Panc1 (cell line): ENCODE data around the gene SENP1. TPM values are rescaled to one million over a fixed set of nuclear protein-coding genes. Genes with fewer than 3 reads are reported as not detected.

ENCODE experiments used
- ATAC-seq: fragments of 200-7000 bp; cut with Tn5 transposase; 2 replicates; pipeline ENCODE4 v1.9.1; 2020; ENCODE audit warnings: mild to moderate bottlenecking, moderate library complexity
- BruUV-seq: library from RNA; stranded (reverse); fragments of 400-500 nt; replicated peaks from 2 replicates; lab custom pipeline; 2021; lab: Mats Ljungman, UMichigan
- CTCF ChIA-PET: fragments of 300-600 bp; sonication (Branson Sonifier 250); formaldehyde crosslinking; loops from one replicate; lab custom pipeline; 2022; ENCODE audit warnings: antibody characterized with exemption; lab: Charles Lee
- POLR2A ChIA-PET: fragments of 300-600 bp; sonication (Branson Sonifier 250); formaldehyde crosslinking; loops from one replicate; lab custom pipeline; 2022; ENCODE audit warnings: antibody characterized with exemption; lab: Charles Lee
- DNase-seq: peaks from one replicate; pipeline ENCODE4 v3.0.0-alpha.2; 2010; ENCODE audit warnings: low read depth, low spot score
- H3K27ac ChIP-seq: 2 replicates; pipeline ENCODE4 v1.5.1; 2011; ENCODE audit warnings: mild to moderate bottlenecking, low read length, inconsistent platforms
- H3K27me3 ChIP-seq: fragments of 200-500 bp; sonication (Bioruptor generic); 2 replicates; pipeline ENCODE4 v1.6.0; 2014; ENCODE audit warnings: low read length, inconsistent platforms; ENCODE audit not compliant: control insufficient read depth, insufficient read depth
- H3K36me3 ChIP-seq: fragments of 200-500 bp; sonication (Bioruptor generic); 2 replicates; pipeline ENCODE4 v1.5.1; 2014; ENCODE audit warnings: inconsistent platforms, mild to moderate bottlenecking, low read length, moderate library complexity; ENCODE audit not compliant: control insufficient read depth, insufficient read depth
- H3K4me1 ChIP-seq: 2 replicates; pipeline ENCODE4 v1.5.1; 2011; ENCODE audit warnings: inconsistent platforms, mild to moderate bottlenecking, low read length, moderate library complexity; ENCODE audit not compliant: control insufficient read depth, insufficient read depth
- H3K4me3 ChIP-seq, 2 experiments: 2 replicates each; pipeline ENCODE4 v1.5.1; 2011 to 2012; ENCODE audit warnings: low read depth in 2 of 2, low read length in 2 of 2, mild to moderate bottlenecking in 2 of 2, inconsistent platforms in 1 of 2, moderate library complexity in 1 of 2
- H3K9me3 ChIP-seq: fragments of 200-500 bp; sonication (Bioruptor generic); 2 replicates; pipeline ENCODE4 v1.5.1; 2014; ENCODE audit warnings: low read depth, mild to moderate bottlenecking, inconsistent platforms, low read length, moderate library complexity; ENCODE audit not compliant: control insufficient read depth, insufficient read depth
- POLR2AphosphoS5 ChIP-seq: IDR thresholded peaks from 2 replicates; pipeline ENCODE4 v1.6.1; 2012; ENCODE audit warnings: mild to moderate bottlenecking, low read depth, low read length, moderate library complexity
- SIN3A ChIP-seq: IDR thresholded peaks from 2 replicates; pipeline ENCODE4 v1.6.1; 2012; ENCODE audit warnings: low read depth, mild to moderate bottlenecking, low read length, moderate library complexity, borderline replicate concordance; ENCODE audit not compliant: insufficient read depth
- TCF7L2 ChIP-seq: IDR thresholded peaks from 2 replicates; pipeline ENCODE4 v1.6.1; 2011; ENCODE audit warnings: mild to moderate bottlenecking, low read depth, low read length, inconsistent platforms
- in situ Hi-C: cut with HindIII; loops from 2 replicates; pipeline ENCODE4 v1.10.0; 2016; ENCODE audit warnings: low sequenced_read_pairs, low pct_unique_long_range_greater_than_20kb
- intact Hi-C: fragments of 100-400 bp; cut with micrococcal nuclease; formaldehyde crosslinking; loops from one replicate; pipeline ENCODE4 v1.10.0; 2022; ENCODE audit not compliant: unreplicated experiment
- total RNA-seq: library from RNA; stranded (reverse); gene quantifications from one replicate; pipeline ENCODE4 v1.2.1, GENCODE V29; 2021; ENCODE audit not compliant: unreplicated experiment
- TF ChIP-seq, protein P1 (sequence below), 2 experiments: IDR thresholded peaks; 2 replicates each; pipeline ENCODE4 v1.6.1; 2011 to 2012; ENCODE audit warnings: low read depth in 2 of 2, control low read depth in 1 of 2, low read length in 1 of 2, mild to moderate bottlenecking in 1 of 2, moderate library complexity in 1 of 2; ENCODE audit not compliant: insufficient read depth in 1 of 2
- TF ChIP-seq, protein P2 (sequence below): fragments of 450-650 bp; IDR thresholded peaks from 2 replicates; pipeline ENCODE4 v1.5.1; 2017; ENCODE audit warnings: mild to moderate bottlenecking

Gene SENP1
- total RNA-seq, 1 experiment from 2014 or later, result 35.2 TPM

DNA sequence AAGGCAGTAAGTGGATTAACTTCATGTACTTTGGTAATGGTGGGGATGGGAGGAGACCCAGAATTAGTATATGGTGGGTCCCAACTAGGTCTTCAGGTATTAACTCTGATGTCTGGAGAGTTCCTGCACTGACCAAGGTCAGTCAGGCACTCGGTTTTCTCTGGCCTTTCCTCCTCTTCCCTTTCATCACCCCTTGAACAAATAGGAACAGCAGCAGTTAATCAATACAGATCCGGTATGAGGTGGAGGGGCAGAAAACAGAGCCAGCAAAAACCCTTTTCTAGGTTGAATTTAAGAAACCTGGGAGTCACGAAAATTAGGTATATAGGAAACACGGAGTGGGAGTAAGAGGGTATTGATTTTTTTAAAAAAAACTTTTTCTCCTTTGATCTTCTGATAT is 17.3 kb upstream of the SENP1 start:
- TF ChIP-seq TCF7L2, result no peak
- no peak for TF ChIP-seq SIN3A
- TF ChIP-seq, protein P1, sequence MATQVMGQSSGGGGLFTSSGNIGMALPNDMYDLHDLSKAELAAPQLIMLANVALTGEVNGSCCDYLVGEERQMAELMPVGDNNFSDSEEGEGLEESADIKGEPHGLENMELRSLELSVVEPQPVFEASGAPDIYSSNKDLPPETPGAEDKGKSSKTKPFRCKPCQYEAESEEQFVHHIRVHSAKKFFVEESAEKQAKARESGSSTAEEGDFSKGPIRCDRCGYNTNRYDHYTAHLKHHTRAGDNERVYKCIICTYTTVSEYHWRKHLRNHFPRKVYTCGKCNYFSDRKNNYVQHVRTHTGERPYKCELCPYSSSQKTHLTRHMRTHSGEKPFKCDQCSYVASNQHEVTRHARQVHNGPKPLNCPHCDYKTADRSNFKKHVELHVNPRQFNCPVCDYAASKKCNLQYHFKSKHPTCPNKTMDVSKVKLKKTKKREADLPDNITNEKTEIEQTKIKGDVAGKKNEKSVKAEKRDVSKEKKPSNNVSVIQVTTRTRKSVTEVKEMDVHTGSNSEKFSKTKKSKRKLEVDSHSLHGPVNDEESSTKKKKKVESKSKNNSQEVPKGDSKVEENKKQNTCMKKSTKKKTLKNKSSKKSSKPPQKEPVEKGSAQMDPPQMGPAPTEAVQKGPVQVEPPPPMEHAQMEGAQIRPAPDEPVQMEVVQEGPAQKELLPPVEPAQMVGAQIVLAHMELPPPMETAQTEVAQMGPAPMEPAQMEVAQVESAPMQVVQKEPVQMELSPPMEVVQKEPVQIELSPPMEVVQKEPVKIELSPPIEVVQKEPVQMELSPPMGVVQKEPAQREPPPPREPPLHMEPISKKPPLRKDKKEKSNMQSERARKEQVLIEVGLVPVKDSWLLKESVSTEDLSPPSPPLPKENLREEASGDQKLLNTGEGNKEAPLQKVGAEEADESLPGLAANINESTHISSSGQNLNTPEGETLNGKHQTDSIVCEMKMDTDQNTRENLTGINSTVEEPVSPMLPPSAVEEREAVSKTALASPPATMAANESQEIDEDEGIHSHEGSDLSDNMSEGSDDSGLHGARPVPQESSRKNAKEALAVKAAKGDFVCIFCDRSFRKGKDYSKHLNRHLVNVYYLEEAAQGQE (IDR thresholded peaks at IDR 0.05; ENCODE audit: insufficient read depth in 1 of 2, low read depth in 2 of 2, low read length in 1 of 2), result no peak
- TF ChIP-seq POLR2AphosphoS5, result no peak
- TF ChIP-seq, protein P2, sequence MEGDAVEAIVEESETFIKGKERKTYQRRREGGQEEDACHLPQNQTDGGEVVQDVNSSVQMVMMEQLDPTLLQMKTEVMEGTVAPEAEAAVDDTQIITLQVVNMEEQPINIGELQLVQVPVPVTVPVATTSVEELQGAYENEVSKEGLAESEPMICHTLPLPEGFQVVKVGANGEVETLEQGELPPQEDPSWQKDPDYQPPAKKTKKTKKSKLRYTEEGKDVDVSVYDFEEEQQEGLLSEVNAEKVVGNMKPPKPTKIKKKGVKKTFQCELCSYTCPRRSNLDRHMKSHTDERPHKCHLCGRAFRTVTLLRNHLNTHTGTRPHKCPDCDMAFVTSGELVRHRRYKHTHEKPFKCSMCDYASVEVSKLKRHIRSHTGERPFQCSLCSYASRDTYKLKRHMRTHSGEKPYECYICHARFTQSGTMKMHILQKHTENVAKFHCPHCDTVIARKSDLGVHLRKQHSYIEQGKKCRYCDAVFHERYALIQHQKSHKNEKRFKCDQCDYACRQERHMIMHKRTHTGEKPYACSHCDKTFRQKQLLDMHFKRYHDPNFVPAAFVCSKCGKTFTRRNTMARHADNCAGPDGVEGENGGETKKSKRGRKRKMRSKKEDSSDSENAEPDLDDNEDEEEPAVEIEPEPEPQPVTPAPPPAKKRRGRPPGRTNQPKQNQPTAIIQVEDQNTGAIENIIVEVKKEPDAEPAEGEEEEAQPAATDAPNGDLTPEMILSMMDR, result no peak
- DNase-seq (no peak), ATAC-seq (no peak)
- in situ Hi-C loops (no loop called here), intact Hi-C loops (no loop called here)
- Histone ChIP-seq H3K36me3 (peaks cover 11% of the 10 kb centered on the region), H3K27me3 (no peaks in the 10 kb centered on the region), H3K4me3 (no peak overlapping the region), H3K4me1 (peaks cover 11% of the 10 kb centered on the region), H3K27ac (no peak overlapping the region), H3K9me3 (no peaks in the 10 kb centered on the region)
- POLR2A ChIA-PET, result no interaction called here
- CTCF ChIA-PET, result no interaction called here
- no TSS peak for BruUV-seq

DNA sequence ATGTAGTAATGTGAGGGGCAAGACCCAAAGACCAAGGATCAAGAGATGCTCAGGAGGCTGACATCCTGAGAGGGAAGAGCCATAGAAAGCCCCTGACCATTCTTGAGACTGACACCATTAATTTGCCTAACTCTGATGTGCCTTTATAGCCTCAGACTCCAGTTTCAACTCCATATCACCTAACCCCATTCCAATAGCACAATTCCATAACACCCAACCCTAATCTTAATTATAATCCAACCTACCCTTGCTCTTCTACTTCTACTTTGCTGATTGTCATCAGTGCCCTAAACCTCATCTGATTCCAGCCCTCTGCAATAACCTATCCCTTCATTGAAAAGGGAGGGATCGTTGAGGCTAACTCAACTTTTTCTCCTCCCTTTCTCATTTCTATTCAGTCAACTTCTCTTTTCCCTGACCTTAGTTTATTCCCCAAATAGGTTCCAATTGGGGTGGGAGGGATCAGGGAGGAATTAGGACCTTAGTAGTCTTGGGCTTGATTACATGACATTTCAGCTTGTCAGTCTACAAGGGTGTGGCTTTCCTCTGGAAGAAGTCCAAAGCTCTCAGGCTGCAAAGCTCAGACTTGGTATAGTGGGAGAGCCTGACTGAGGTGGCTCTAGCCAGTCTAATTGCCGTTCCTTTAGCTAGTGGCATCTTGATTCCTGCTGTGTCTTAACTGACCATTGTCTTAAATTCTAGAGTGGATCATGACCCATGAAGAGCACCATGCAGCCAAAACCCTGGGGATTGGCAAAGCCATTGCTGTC is 16.4 kb upstream of the SENP1 start:
- ATAC-seq (no peak), DNase-seq (no peak)
- TF ChIP-seq SIN3A (no peak), TCF7L2 (no peak), POLR2AphosphoS5 (no peak)
- TF ChIP-seq, protein P2, result no peak
- TF ChIP-seq, protein P1 (IDR thresholded peaks at IDR 0.05; ENCODE audit: insufficient read depth in 1 of 2, low read depth in 2 of 2, low read length in 1 of 2), result no peak
- intact Hi-C loops, result no loop called here
- Histone ChIP-seq H3K9me3 (no peaks in the 10 kb centered on the region), H3K27ac (no peak overlapping the region), H3K36me3 (peaks cover 11% of the 10 kb centered on the region), H3K4me3 (no peak overlapping the region), H3K4me1 (peaks cover 11% of the 10 kb centered on the region), H3K27me3 (no peaks in the 10 kb centered on the region)
- no TSS peak for BruUV-seq
- CTCF ChIA-PET, result no interaction called here
- POLR2A ChIA-PET, result no interaction called here
- in situ Hi-C loops, result no loop called here
